IMR-90 (cell line): ENCODE results near the gene AKAP6. TPM values are rescaled to one million over a fixed set of nuclear protein-coding genes. Genes with fewer than 3 reads are reported as not detected.

Experiments
- ATAC-seq: fragments of 200-7000 bp; cut with Tn5 transposase; 2 replicates; pipeline ENCODE4 v1.9.1; 2020; ENCODE audit warnings: low read depth, mild to moderate bottlenecking, moderate library complexity
- BruUV-seq: library from RNA; stranded (reverse); fragments of 400-500 nt; replicated peaks from 2 replicates; lab custom pipeline; 2021; lab: Mats Ljungman, UMichigan
- CTCF ChIA-PET: fragments of 300-600 bp; formaldehyde crosslinking; extraction: SDS; loops from one replicate; lab custom pipeline; 2021; ENCODE audit warnings: antibody characterized with exemption; lab: Yijun Ruan, JAX
- POLR2A ChIA-PET: fragments of 300-600 bp; sonication (Branson Sonifier 250); formaldehyde crosslinking; loops from one replicate; lab custom pipeline; 2022; ENCODE audit warnings: antibody characterized with exemption; ENCODE audit not compliant: unreplicated experiment; lab: Charles Lee
- DNase-seq: peaks from one replicate; pipeline ENCODE4 v3.0.0; 2013
- H2AFZ ChIP-seq: replicated peaks from 2 replicates; pipeline ENCODE3; 2013; ENCODE audit warnings: low read length, mild to moderate bottlenecking; ENCODE audit not compliant: poor library complexity
- H2AK5ac ChIP-seq: 2 replicates; pipeline ENCODE4 v1.6.1; 2013; ENCODE audit warnings: low read depth, low read length, inconsistent platforms
- H2AK9ac ChIP-seq: replicated peaks from 2 replicates; pipeline ENCODE3; 2013; ENCODE audit warnings: mild to moderate bottlenecking, low read depth, low read length, moderate library complexity; ENCODE audit not compliant: poor library complexity
- H2BK120ac ChIP-seq: 2 replicates; pipeline ENCODE4 v1.6.1; 2013; ENCODE audit warnings: low read depth, low read length, inconsistent platforms
- H2BK15ac ChIP-seq: 3 replicates; pipeline ENCODE4 v1.6.1; 2013; ENCODE audit warnings: low read depth, low read length, inconsistent platforms
- H2BK20ac ChIP-seq: 2 replicates; pipeline ENCODE4 v1.6.1; 2013; ENCODE audit warnings: low read depth, mild to moderate bottlenecking, inconsistent platforms, low read length, moderate library complexity
- H2BK5ac ChIP-seq: 2 replicates; pipeline ENCODE4 v1.6.1; 2013; ENCODE audit warnings: mild to moderate bottlenecking, low read depth, low read length, inconsistent platforms; ENCODE audit not compliant: poor library complexity, severe bottlenecking
- H3K14ac ChIP-seq: replicated peaks from 2 replicates; pipeline ENCODE4 v1.6.1; 2013; ENCODE audit warnings: low read depth, low read length, inconsistent platforms
- H3K18ac ChIP-seq: 2 replicates; pipeline ENCODE4 v1.6.1; 2013; ENCODE audit warnings: low read depth, low read length, control low read depth
- H3K23ac ChIP-seq: 2 replicates; pipeline ENCODE4 v1.6.1; 2013; ENCODE audit warnings: low read depth, low read length, inconsistent platforms
- H3K27ac ChIP-seq: 2 replicates; pipeline ENCODE4 v1.5.1; 2013; ENCODE audit warnings: mild to moderate bottlenecking, control low read depth, low read length; ENCODE audit not compliant: insufficient read depth
- H3K27me3 ChIP-seq: 2 replicates; pipeline ENCODE4 v1.6.1; 2013; ENCODE audit warnings: low read length; ENCODE audit not compliant: control insufficient read depth, insufficient read depth
- H3K36me3 ChIP-seq: 2 replicates; pipeline ENCODE4 v1.6.1; 2013; ENCODE audit warnings: low read length, mixed read lengths; ENCODE audit not compliant: control insufficient read depth, insufficient read depth
- H3K4ac ChIP-seq: 2 replicates; pipeline ENCODE4 v1.6.1; 2013; ENCODE audit warnings: low read depth, low read length, inconsistent platforms
- H3K4me1 ChIP-seq: 2 replicates; pipeline ENCODE4 v1.6.1; 2013; ENCODE audit warnings: low read length, mixed read lengths; ENCODE audit not compliant: control insufficient read depth, insufficient read depth
- H3K4me2 ChIP-seq: 2 replicates; pipeline ENCODE4 v1.6.1; 2013; ENCODE audit warnings: low read depth, mild to moderate bottlenecking, control low read depth, low read length, moderate library complexity
- H3K4me3 ChIP-seq: 2 replicates; pipeline ENCODE4 v1.5.1; 2013; ENCODE audit warnings: low read depth, mild to moderate bottlenecking, control low read depth, low read length, moderate library complexity; ENCODE audit not compliant: insufficient read depth
- H3K56ac ChIP-seq: 2 replicates; pipeline ENCODE4 v1.6.1; 2013; ENCODE audit warnings: low read length, inconsistent platforms; ENCODE audit not compliant: insufficient read depth; ENCODE audit errors: extremely low read depth
- H3K79me1 ChIP-seq, 2 experiments: 2 replicates each; pipeline ENCODE4 v1.6.1; 2013; ENCODE audit warnings: low read length in 2 of 2, inconsistent platforms in 1 of 2, low read depth in 1 of 2
- H3K9ac ChIP-seq: 2 replicates; pipeline ENCODE4 v1.6.1; 2013; ENCODE audit warnings: low read depth, low read length, control low read depth
- H3K9me1 ChIP-seq: 2 replicates; pipeline ENCODE4 v1.6.1; 2013; ENCODE audit warnings: low read length, inconsistent platforms; ENCODE audit not compliant: insufficient read depth
- H3K9me3 ChIP-seq: 2 replicates; pipeline ENCODE4 v1.6.1; 2013; ENCODE audit warnings: low read length; ENCODE audit not compliant: control insufficient read depth, insufficient read depth
- H4K20me1 ChIP-seq: 2 replicates; pipeline ENCODE4 v1.6.1; 2013; ENCODE audit warnings: low read length, inconsistent platforms; ENCODE audit not compliant: insufficient read depth
- H4K5ac ChIP-seq: 2 replicates; pipeline ENCODE4 v1.6.1; 2013; ENCODE audit warnings: mild to moderate bottlenecking, low read depth, low read length, control low read depth
- H4K8ac ChIP-seq, 2 experiments: 2 replicates each; pipeline ENCODE4 v1.6.1; 2013; ENCODE audit warnings: low read depth in 2 of 2, low read length in 2 of 2, control low read depth in 1 of 2, inconsistent platforms in 1 of 2
- H4K91ac ChIP-seq: 2 replicates; pipeline ENCODE4 v1.6.1; 2013; ENCODE audit warnings: low read depth, low read length, inconsistent platforms; ENCODE audit not compliant: insufficient read depth
- BHLHE40 ChIP-seq: fragments of 150-350 bp; IDR thresholded peaks from 2 replicates; pipeline ENCODE4 v1.6.1; 2016; ENCODE audit warnings: mild to moderate bottlenecking, low read depth, low read length
- CEBPB ChIP-seq: IDR thresholded peaks from 2 replicates; pipeline ENCODE4 v1.6.1; 2012; ENCODE audit warnings: low read depth, low read length, improper control_type of control experiment
- CHD1 ChIP-seq: IDR thresholded peaks from 2 replicates; pipeline ENCODE4 v1.6.1; 2012; ENCODE audit warnings: low read depth, low read length, improper control_type of control experiment
- FOS ChIP-seq: fragments of 150-350 bp; IDR thresholded peaks from 2 replicates; pipeline ENCODE4 v1.6.1; 2016; ENCODE audit warnings: low read depth, low read length
- MAFK ChIP-seq: IDR thresholded peaks from 2 replicates; pipeline ENCODE4 v1.6.1; 2012; ENCODE audit warnings: low read depth, low read length, improper control_type of control experiment
- MAZ ChIP-seq: IDR thresholded peaks from 2 replicates; pipeline ENCODE4 v1.6.1; 2012; ENCODE audit warnings: low read depth, mild to moderate bottlenecking, low read length, improper control_type of control experiment, moderate library complexity, borderline replicate concordance
- MXI1 ChIP-seq: IDR thresholded peaks from 2 replicates; pipeline ENCODE4 v1.6.1; 2012; ENCODE audit warnings: low read depth, mild to moderate bottlenecking, low read length, moderate library complexity, borderline replicate concordance
- NFE2L2 ChIP-seq: fragments of 150-350 bp; IDR thresholded peaks from 2 replicates; pipeline ENCODE4 v1.6.1; 2016; ENCODE audit warnings: low read depth, mild to moderate bottlenecking, low read length
- POLR2A ChIP-seq: IDR thresholded peaks from 2 replicates; pipeline ENCODE4 v1.6.1; 2012; ENCODE audit warnings: mild to moderate bottlenecking, low read depth, low read length
- RAD21 ChIP-seq: IDR thresholded peaks from 2 replicates; pipeline ENCODE4 v1.6.1; 2012; ENCODE audit warnings: low read length, improper control_type of control experiment
- RCOR1 ChIP-seq: IDR thresholded peaks from 2 replicates; pipeline ENCODE4 v1.6.1; 2012; ENCODE audit warnings: mild to moderate bottlenecking, low read length, improper control_type of control experiment; ENCODE audit not compliant: insufficient replicate concordance
- RFX5 ChIP-seq: IDR thresholded peaks from 2 replicates; pipeline ENCODE4 v1.8.0; 2012; ENCODE audit warnings: low read depth, mild to moderate bottlenecking, low read length, moderate library complexity
- SMC3 ChIP-seq: fragments of 150-350 bp; IDR thresholded peaks from 2 replicates; pipeline ENCODE4 v1.6.1; 2016; ENCODE audit warnings: low read depth, mild to moderate bottlenecking, antibody characterized with exemption, low read length, moderate library complexity
- WGBS, 2 experiments: methylation state at CpG; one replicate each; pipeline versions ENCODE4 v1.1.5 to v1.1.7; 2013; ENCODE audit warnings: missing lambda C conversion rate in 2 of 2; ENCODE audit not compliant: insufficient read length in 1 of 2; ENCODE audit errors: extremely low coverage in 2 of 2; 5-methylcytosine and 5-hydroxymethylcytosine counted together
- dilution Hi-C: fragments of 300-500 bp; cut with HindIII; formaldehyde crosslinking; loops from one replicate; pipeline ENCODE4 v1.14.3; 2018; ENCODE audit warnings: low sequenced_read_pairs; ENCODE audit not compliant: unreplicated experiment
- in situ Hi-C: fragments of 300-500 bp; cut with MboI; formaldehyde crosslinking; loops from 3 replicates; pipeline ENCODE4 v1.14.3; 2019; ENCODE audit warnings: low sequenced_read_pairs, inconsistent platforms, mixed read lengths
- intact Hi-C: fragments of 100-400 bp; cut with micrococcal nuclease; formaldehyde crosslinking; loops from 2 replicates; pipeline ENCODE4 v1.10.0; 2022
- polyA plus RNA-seq, 3 experiments: library from polyadenylated mRNA; depleted of rRNA; stranded (reverse); fragments of >200 nt; gene quantifications; 2 replicates each; pipeline ENCODE4 v1.2.3, GENCODE V29; 2012; ENCODE audit warnings: low replicate concordance in 1 of 3
- total RNA-seq: library from RNA; depleted of rRNA; stranded (reverse); fragments of >200 nt; gene quantifications from 2 replicates; pipeline ENCODE4 v1.2.3, GENCODE V29; 2012
- TF ChIP-seq, protein P1 (sequence below): fragments of 150-350 bp; IDR thresholded peaks from 2 replicates; pipeline ENCODE4 v1.6.1; 2017; ENCODE audit warnings: mild to moderate bottlenecking, antibody characterized with exemption, low read length, low read depth
- TF ChIP-seq, protein P2 (sequence below): fragments of 150-350 bp; IDR thresholded peaks from 2 replicates; pipeline ENCODE4 v1.6.1; 2016; ENCODE audit warnings: low read depth, mild to moderate bottlenecking, low read length, moderate library complexity, borderline replicate concordance
- TF ChIP-seq, protein P3 (sequence below): conservative IDR thresholded peaks from 2 replicates; pipeline ENCODE4 v1.5.1; 2012; ENCODE audit warnings: mild to moderate bottlenecking, low read depth, low read length, improper control_type of control experiment

The AKAP6 gene
- total and polyA plus RNA-seq, 2 of the 4 experiments (the other 2 are of a cell fraction), result 0.22 to 1.6 TPM

- CTCF ChIA-PET, result no interaction called here
- H3K18ac ChIP-seq, result no peak overlapping the region
- H3K23ac ChIP-seq, result no peak overlapping the region
- H3K9me1 ChIP-seq, result no peaks in the 10 kb centered on the region
- no peak overlapping the region for H4K91ac ChIP-seq
- H2AFZ ChIP-seq, result no peak overlapping the region
- peaks cover 16% of the 10 kb centered on the region for H3K27me3 ChIP-seq
- no peak overlapping the region for H3K4me3 ChIP-seq
- TF ChIP-seq, protein P1, sequence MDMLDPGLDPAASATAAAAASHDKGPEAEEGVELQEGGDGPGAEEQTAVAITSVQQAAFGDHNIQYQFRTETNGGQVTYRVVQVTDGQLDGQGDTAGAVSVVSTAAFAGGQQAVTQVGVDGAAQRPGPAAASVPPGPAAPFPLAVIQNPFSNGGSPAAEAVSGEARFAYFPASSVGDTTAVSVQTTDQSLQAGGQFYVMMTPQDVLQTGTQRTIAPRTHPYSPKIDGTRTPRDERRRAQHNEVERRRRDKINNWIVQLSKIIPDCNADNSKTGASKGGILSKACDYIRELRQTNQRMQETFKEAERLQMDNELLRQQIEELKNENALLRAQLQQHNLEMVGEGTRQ, result no peak
- TF ChIP-seq MAFK, result no peak
- no peak for TF ChIP-seq NFE2L2
- TF ChIP-seq RAD21, result no peak
- TF ChIP-seq SMC3, result no peak
- no peak for TF ChIP-seq CEBPB
- no peak for TF ChIP-seq POLR2A
- TF ChIP-seq BHLHE40, result no peak
- no peak for TF ChIP-seq RCOR1
- TF ChIP-seq, protein P2, sequence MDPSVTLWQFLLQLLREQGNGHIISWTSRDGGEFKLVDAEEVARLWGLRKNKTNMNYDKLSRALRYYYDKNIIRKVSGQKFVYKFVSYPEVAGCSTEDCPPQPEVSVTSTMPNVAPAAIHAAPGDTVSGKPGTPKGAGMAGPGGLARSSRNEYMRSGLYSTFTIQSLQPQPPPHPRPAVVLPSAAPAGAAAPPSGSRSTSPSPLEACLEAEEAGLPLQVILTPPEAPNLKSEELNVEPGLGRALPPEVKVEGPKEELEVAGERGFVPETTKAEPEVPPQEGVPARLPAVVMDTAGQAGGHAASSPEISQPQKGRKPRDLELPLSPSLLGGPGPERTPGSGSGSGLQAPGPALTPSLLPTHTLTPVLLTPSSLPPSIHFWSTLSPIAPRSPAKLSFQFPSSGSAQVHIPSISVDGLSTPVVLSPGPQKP, result no peak
- TF ChIP-seq FOS, result no peak
- TF ChIP-seq CHD1, result no peak
- TF ChIP-seq, protein P3, sequence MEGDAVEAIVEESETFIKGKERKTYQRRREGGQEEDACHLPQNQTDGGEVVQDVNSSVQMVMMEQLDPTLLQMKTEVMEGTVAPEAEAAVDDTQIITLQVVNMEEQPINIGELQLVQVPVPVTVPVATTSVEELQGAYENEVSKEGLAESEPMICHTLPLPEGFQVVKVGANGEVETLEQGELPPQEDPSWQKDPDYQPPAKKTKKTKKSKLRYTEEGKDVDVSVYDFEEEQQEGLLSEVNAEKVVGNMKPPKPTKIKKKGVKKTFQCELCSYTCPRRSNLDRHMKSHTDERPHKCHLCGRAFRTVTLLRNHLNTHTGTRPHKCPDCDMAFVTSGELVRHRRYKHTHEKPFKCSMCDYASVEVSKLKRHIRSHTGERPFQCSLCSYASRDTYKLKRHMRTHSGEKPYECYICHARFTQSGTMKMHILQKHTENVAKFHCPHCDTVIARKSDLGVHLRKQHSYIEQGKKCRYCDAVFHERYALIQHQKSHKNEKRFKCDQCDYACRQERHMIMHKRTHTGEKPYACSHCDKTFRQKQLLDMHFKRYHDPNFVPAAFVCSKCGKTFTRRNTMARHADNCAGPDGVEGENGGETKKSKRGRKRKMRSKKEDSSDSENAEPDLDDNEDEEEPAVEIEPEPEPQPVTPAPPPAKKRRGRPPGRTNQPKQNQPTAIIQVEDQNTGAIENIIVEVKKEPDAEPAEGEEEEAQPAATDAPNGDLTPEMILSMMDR, result no peak
- TF ChIP-seq MAZ, result no peak
- no peak for TF ChIP-seq MXI1
- no peak for TF ChIP-seq RFX5
- no peak overlapping the region for H2AK9ac ChIP-seq
- H2BK15ac ChIP-seq, result no peak overlapping the region
- no peak overlapping the region for H2BK120ac ChIP-seq
- H3K9ac ChIP-seq, result no peak overlapping the region
- H4K5ac ChIP-seq, result no peak overlapping the region
- POLR2A ChIA-PET, result no interaction called here
- H3K56ac ChIP-seq, result no peak overlapping the region
- no TSS peak for BruUV-seq
- H3K4me1 ChIP-seq, result no peaks in the 10 kb centered on the region
- H3K79me1 ChIP-seq, result no peaks in the 10 kb centered on the region
- no peaks in the 10 kb centered on the region for H3K36me3 ChIP-seq
- in situ Hi-C loops (loop anchor here (5.0 to 25.0 kb wide), 3 partner anchors 427 to 1214 kb away; no protein-coding TSS in a partner anchor), dilution Hi-C loops (loop anchor here (25.0 kb wide), 1 partner anchor 1209 kb away; no protein-coding TSS in a partner anchor), intact Hi-C loops (loop anchor here (5.0 kb wide), 2 partner anchors 1649 to 1724 kb away; no protein-coding TSS in a partner anchor)
- no peak overlapping the region for H3K14ac ChIP-seq
- WGBS, 2 experiments, result no CpG with 5 or more reads among the region's 1 CpG
- DNase-seq (no peak), ATAC-seq (no peak)
- H3K4ac ChIP-seq, result no peak overlapping the region
- H3K9me3 ChIP-seq, result no peaks in the 10 kb centered on the region
- H4K8ac ChIP-seq, result no peak overlapping the region
- H3K4me2 ChIP-seq, result no peak overlapping the region
- H3K27ac ChIP-seq, result no peak overlapping the region
- no peaks in the 10 kb centered on the region for H4K20me1 ChIP-seq
- H2AK5ac ChIP-seq, result no peak overlapping the region
- no peak overlapping the region for H2BK20ac ChIP-seq
- no peak overlapping the region for H2BK5ac ChIP-seq
Observed at GRCh38 chr14:32578181-32578580, 249.1 kb downstream of the AKAP6 start.
